Measurements from ENCODE around the gene ASCL5.

Gene ASCL5

DNA sequence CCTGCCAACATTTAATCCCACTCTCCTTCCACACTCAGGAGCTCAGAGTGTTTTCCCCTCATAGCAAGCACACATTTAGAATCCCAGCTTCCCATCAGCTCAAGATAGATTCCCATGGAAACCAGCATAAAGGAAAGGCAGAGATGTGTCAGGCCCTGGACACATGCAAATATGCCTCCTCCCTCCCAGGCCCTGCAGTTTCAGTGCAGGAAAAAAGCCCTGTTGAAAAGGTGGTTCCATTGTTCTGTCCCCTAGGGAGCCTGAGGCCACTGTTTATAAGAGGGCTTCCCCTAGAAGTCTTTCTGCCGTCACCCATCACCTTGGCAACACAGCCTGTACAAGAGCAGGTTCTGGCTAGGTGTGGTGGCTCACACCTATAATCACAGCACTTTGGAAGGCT, 18.4 kb downstream of the ASCL5 start:
- no peak overlapping the region for H3K27ac ChIP-seq (ENCODE audit: low read depth, low read length)
- H4K20me1 ChIP-seq (ENCODE audit: low read depth, low read length), result no peaks in the 10 kb centered on the region; the same call in 1 of the 2 replicates
- H3K27me3 ChIP-seq (ENCODE audit: low read length), result no peaks in the 10 kb centered on the region
- H3K79me2 ChIP-seq (ENCODE audit: insufficient read depth, low read length), result no peaks in the 10 kb centered on the region
- H3K9me3 ChIP-seq (ENCODE audit: insufficient read depth, low read length), result no peaks in the 10 kb centered on the region
- H3K9me2 ChIP-seq (replicated peaks; ENCODE audit: insufficient read depth, low read length), result no peaks in the 10 kb centered on the region
- H3K4me2 ChIP-seq (ENCODE audit: low read depth, low read length, poor library complexity, severe bottlenecking), result no peak overlapping the region
- H3F3A ChIP-seq (ENCODE audit: insufficient read depth), result no peaks in the 10 kb centered on the region
- no peak overlapping the region for H3K9ac ChIP-seq (ENCODE audit: low read length)
- H3K4me3 ChIP-seq (ENCODE audit: insufficient read depth, low read length, poor library complexity, severe bottlenecking), result no peak overlapping the region
- H3K36me3 ChIP-seq (ENCODE audit: low read length), result no peaks in the 10 kb centered on the region
- no peak for TF ChIP-seq EZH2phosphoT487 (conservative IDR thresholded peaks at IDR 0.05; ENCODE audit: low read length)
- TF ChIP-seq, protein P1, sequence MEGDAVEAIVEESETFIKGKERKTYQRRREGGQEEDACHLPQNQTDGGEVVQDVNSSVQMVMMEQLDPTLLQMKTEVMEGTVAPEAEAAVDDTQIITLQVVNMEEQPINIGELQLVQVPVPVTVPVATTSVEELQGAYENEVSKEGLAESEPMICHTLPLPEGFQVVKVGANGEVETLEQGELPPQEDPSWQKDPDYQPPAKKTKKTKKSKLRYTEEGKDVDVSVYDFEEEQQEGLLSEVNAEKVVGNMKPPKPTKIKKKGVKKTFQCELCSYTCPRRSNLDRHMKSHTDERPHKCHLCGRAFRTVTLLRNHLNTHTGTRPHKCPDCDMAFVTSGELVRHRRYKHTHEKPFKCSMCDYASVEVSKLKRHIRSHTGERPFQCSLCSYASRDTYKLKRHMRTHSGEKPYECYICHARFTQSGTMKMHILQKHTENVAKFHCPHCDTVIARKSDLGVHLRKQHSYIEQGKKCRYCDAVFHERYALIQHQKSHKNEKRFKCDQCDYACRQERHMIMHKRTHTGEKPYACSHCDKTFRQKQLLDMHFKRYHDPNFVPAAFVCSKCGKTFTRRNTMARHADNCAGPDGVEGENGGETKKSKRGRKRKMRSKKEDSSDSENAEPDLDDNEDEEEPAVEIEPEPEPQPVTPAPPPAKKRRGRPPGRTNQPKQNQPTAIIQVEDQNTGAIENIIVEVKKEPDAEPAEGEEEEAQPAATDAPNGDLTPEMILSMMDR (IDR thresholded peaks at IDR 0.05; ENCODE audit: insufficient read depth, low read length, poor library complexity, severe bottlenecking), result no peak
- no peak overlapping the region for H2AFZ ChIP-seq (ENCODE audit: low read depth, low read length, severe bottlenecking)

DNA sequence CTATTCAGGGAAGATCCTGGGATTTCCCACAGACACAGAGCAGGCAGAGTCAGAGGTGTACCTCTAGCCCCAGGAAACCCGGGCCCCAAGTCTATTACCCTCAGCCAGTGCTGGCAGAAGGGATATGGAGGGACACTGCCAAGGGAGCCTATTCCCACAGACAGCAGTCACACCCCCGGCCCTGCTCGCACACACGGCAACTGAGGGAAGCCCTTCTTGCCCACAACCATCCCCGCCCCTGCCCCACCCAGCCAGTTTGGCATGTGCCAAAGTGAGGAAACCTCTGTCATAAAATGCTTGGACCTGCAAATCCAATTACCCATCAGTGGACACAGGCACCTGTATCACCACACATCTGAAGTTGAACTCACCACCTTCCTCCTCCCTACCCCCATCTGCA, 21.3 kb downstream of the ASCL5 start:
- Histone ChIP-seq H3K4me3 (ENCODE audit: insufficient read depth, low read length, poor library complexity, severe bottlenecking) (no peak overlapping the region), H3K27me3 (ENCODE audit: low read length) (no peaks in the 10 kb centered on the region), H3K36me3 (ENCODE audit: low read length) (no peaks in the 10 kb centered on the region), H3K9me2 (replicated peaks; ENCODE audit: insufficient read depth, low read length) (no peaks in the 10 kb centered on the region), H3F3A (ENCODE audit: insufficient read depth) (no peaks in the 10 kb centered on the region), H3K27ac (ENCODE audit: low read depth, low read length) (no peak overlapping the region), H4K20me1 (ENCODE audit: low read depth, low read length) (no peaks in the 10 kb centered on the region; the same call in 1 of the 2 replicates), H3K79me2 (ENCODE audit: insufficient read depth, low read length) (no peaks in the 10 kb centered on the region), H3K4me2 (ENCODE audit: low read depth, low read length, poor library complexity, severe bottlenecking) (no peak overlapping the region), H3K9ac (ENCODE audit: low read length) (no peak overlapping the region), H3K9me3 (ENCODE audit: insufficient read depth, low read length) (no peaks in the 10 kb centered on the region), H2AFZ (ENCODE audit: low read depth, low read length, severe bottlenecking) (no peak overlapping the region)
- TF ChIP-seq EZH2phosphoT487 (conservative IDR thresholded peaks at IDR 0.05; ENCODE audit: low read length), result no peak
- TF ChIP-seq, protein P1 (IDR thresholded peaks at IDR 0.05; ENCODE audit: insufficient read depth, low read length, poor library complexity, severe bottlenecking), result no peak

DNA sequence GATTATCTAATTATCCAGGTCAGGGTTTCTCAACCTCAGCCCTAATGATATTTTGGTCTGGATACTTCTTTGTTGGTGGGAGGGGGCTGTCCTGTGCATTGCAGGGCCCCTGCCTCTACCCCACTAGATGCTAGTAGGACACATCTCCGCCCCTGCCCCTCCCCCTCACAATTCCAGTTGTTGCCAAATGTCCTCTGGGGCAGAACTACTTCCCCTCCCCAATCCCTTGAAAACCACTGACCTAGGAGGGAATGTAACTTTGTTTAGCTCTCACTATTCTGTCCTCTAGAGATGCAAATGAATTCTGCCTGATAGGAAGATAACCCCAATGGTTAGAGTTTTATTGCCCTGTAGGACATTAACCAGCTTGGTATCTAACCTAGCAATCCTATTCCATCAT, 22.8 kb downstream of the ASCL5 start:
- Histone ChIP-seq H2AFZ (ENCODE audit: low read depth, low read length, severe bottlenecking) (no peak overlapping the region), H3K79me2 (ENCODE audit: insufficient read depth, low read length) (no peaks in the 10 kb centered on the region), H3K27ac (ENCODE audit: low read depth, low read length) (no peak overlapping the region), H4K20me1 (ENCODE audit: low read depth, low read length) (no peaks in the 10 kb centered on the region; the same call in 1 of the 2 replicates), H3K36me3 (ENCODE audit: low read length) (no peaks in the 10 kb centered on the region), H3K27me3 (ENCODE audit: low read length) (no peaks in the 10 kb centered on the region), H3F3A (ENCODE audit: insufficient read depth) (no peaks in the 10 kb centered on the region), H3K9me2 (replicated peaks; ENCODE audit: insufficient read depth, low read length) (no peaks in the 10 kb centered on the region), H3K4me3 (ENCODE audit: insufficient read depth, low read length, poor library complexity, severe bottlenecking) (no peak overlapping the region), H3K9me3 (ENCODE audit: insufficient read depth, low read length) (no peaks in the 10 kb centered on the region), H3K4me2 (ENCODE audit: low read depth, low read length, poor library complexity, severe bottlenecking) (no peak overlapping the region), H3K9ac (ENCODE audit: low read length) (no peak overlapping the region)
- no peak for TF ChIP-seq EZH2phosphoT487 (conservative IDR thresholded peaks at IDR 0.05; ENCODE audit: low read length)
- TF ChIP-seq, protein P1 (IDR thresholded peaks at IDR 0.05; ENCODE audit: insufficient read depth, low read length, poor library complexity, severe bottlenecking), result no peak
